HG02642 (cell line): ENCODE data around the gene C18orf63.

Experiments
- ATAC-seq: cut with Tn5 transposase; IDR thresholded peaks from one replicate; pipeline ENCODE4 v1.9.1; 2021; ENCODE audit warnings: mild to moderate bottlenecking; ENCODE audit not compliant: unreplicated experiment, poor library complexity

Gene C18orf63

GRCh38 chr18:74315464-74316256, at the start of gene C18orf63:
C18orf63 (plus strand) TSS chr18:74315839; CDS start chr18:74317866, 2,027 bp downstream.
- ATAC-seq = no peak

DNA sequence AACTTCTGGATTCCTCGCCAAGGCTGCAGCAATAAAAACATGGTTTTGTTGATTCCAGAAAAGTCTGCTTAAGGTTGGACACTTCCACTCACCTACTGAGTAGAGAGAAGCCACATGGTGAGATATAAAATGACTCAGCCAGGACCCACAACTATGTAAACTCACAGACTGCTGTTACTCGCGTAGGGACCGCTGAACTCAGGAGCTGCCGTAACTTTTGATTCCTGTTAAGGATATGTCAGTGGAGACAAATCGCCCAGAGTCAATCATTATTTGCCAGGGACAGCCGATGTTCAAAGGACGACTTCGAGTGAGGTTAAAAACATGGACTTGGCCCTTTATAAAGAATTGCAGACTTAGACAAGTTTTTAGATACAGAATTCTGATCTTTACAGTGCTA, 49.5 kb upstream of the C18orf63 start:
- ATAC-seq = no peak

GRCh38 chr18:74268175-74268574, 47.5 kb upstream of the C18orf63 start:
- ATAC-seq = no peak

GRCh38 chr18:74268933-74269620, 46.6 kb upstream of the C18orf63 start:
- no peak for ATAC-seq

DNA sequence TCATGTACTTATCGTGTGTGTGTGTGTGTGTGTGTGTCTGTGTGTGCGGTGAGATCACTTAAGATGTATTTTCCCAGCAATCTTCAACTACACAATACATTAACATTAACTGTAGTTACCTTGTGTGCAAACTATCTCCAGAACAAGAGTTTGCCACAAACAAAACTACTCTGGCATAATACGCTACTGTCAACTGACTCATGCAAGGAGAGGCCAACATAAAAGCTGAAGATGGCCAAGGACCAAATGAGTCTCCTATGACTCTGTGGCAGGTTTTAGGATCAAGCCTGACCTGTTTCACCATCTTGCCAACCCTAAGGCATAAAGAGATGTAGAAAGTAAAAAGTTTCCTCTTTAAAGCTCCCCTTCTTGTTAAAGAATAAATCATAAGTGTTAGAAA, 44.0 kb upstream of the C18orf63 start:
- no peak for ATAC-seq

GRCh38 chr18:74273394-74273793, 42.2 kb upstream of the C18orf63 start:
- no peak for ATAC-seq

- ATAC-seq = no peak
Observed at GRCh38 chr18:74274700-74275099, 40.9 kb upstream of the C18orf63 start.

- ATAC-seq = no peak
Observed at GRCh38 chr18:74275736-74276135, 39.9 kb upstream of the C18orf63 start.

- ATAC-seq = no peak
Observed at GRCh38 chr18:74276609-74277008, 39.0 kb upstream of the C18orf63 start.

- no peak for ATAC-seq
Observed at GRCh38 chr18:74277296-74277695, 38.3 kb upstream of the C18orf63 start.

DNA sequence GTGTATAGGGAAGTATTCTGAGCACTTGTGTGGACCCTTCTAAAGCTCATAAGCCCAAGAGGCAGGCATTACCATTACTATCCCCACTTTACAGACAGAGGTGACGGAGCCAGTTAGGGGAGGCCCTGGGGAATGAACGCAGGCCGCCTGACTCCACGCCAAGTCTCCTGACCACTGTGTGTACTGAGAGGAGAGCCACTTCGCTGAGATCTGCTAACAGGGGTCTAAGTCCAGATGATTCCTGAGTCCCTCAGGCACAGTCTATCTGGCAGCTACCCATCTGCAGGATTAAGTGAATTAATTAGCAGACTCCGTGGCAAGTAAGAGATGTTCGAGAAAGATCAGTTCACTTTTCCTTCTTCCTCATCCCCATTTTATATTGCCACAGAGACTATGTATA, 37.6 kb upstream of the C18orf63 start:
- ATAC-seq = no peak

- no peak for ATAC-seq
Observed at GRCh38 chr18:74278983-74279382, 36.7 kb upstream of the C18orf63 start.

- no peak for ATAC-seq
Observed at GRCh38 chr18:74281011-74281979, 34.3 kb upstream of the C18orf63 start.

DNA sequence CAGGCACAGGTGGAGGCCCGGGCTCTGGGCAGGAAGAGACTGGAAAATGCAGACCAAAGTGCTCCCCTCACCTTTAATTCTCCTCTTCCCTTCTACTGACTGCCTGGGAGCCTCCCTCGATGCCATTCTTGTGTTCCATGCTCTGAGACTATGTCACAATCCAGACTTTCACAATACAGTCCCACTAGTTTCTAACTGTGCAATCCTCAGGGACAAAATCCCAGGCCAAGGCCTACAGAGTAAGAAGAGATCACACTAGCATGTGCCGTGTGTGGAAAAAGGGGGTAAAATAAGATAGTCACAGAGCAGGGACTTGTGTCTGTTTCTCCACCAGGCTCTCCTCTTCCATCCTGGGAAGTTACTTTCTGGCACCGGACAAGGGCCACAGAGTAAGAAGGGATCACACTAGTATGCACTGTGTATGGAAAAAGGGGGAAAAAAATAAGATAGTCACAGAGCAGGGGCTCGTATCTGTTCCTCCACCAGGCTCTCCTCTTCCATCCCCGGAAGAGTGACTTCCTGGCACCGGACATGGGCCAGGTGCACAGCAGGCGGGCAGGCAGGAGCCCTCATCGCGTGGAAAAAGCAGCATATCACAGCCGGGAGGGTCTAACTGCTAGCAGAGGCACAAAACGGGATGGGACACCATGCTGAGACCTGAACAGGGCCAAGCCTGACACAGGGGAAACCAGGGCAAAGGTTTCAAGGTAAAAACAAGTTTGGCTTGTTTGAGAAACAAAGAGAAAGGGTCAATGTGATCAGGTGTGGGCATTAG, 33.5 kb upstream of the C18orf63 start:
- no peak for ATAC-seq

DNA sequence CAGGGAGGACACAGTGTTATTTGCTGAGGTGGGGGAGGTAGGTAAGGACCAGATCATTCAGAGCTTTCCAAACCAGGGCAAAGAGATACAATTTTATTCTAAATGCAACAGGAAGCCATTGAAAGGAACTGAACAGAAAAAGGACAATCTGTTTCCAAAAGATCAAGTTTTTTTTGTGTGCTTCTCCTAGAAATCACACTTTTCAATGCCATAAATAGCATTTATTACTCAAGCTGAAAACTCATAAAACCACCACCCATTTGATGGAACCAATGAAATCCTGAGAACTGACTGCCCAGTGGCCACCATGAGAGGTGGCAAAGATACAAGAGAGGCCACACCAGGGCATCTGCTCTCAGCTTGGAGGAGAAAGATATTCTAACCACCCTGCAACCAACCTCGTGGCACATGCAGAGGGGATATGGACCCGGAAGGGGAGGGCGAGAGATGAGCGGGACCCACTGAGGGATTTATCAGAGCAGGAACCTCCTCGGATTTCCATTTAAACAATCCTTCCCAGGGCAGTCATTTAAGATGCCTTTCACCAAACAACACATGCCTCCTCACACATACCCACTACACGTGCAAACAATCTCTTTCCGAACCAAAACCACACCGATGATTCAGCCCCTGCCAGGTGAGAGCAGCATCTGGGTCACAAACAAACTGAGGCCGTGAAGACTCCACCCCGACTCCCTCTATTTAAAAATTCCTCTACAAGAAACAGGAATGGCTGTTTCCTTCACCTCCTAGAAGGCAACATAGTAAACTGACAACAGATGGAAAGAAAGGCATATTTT, 32.7 kb upstream of the C18orf63 start:
- no peak for ATAC-seq

- no peak for ATAC-seq
Observed at GRCh38 chr18:74283646-74284045, 32.0 kb upstream of the C18orf63 start.

DNA sequence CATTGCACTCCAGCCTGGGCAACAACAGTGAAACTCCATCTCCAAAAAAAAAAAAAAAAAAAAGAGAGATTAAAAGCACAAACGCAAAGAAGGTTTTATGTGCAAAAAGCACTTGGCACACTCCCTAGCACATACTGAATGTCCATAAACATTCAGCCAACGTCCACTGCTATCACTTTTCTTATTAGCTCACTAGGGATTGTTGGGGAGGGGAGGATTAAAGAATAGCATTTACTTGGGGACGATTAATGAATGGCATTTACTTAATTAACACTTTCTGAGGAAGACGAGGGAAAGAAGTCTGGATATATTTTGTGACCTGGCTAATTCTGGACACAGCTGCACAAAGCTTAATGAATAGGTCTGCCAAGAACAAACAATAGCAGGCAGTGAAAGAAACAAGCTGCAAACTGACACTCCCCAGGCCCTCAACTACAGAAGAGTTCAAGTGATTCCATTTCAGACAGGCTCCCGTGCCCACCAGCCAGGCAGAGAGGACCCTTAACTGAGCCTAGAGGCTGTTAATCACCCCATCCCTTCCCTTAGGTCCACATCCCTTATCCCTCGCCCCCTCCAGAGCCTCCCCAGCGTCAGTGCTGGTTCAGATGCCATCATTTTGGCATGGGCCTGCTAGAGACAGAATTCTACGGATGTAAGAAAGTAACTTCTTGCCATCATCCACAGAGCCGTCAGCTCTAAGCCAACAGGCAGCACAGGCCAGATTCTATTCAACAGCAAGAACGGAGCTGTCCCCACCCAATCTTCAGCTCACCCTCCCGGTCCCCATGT, 31.3 kb upstream of the C18orf63 start:
- ATAC-seq = no peak

DNA sequence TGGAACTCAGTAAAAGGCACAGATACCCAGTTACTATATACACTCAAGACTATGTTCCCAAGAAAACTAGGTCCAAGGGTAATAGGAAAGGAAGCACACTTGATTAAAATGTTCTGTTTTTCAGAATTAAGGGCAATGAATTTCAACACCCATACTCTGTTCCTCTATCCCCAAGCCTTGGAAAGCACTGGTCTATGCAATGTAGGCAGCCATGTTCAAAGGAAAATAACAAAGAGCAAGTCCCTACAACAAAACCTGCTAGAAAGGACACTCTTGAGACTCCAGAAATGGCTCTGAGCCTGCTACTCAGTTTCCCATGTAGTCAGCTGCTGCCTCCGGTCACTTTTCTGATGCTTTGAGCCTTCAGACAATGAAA, 30.7 kb upstream of the C18orf63 start:
- no peak for ATAC-seq
